Measurements from ENCODE around the gene ALDH2. TPM values are rescaled to one million over a fixed set of nuclear protein-coding genes. Genes with fewer than 3 reads are reported as not detected.
"Not testable (repeated sequence)": the region's sequence is repeated elsewhere in the genome, so short reads cannot be mapped to it uniquely, and the experiment has no call there.

ALDH2 gene
- total RNA-seq: 69.0 and 113 TPM in 2 replicates

GRCh38 chr12:111766608-111767361, at the start of gene ALDH2:
ALDH2 (plus strand) TSS chr12:111766933; CDS start chr12:111766983, 50 bp downstream.
- no peak for DNase-seq (ENCODE audit: low read depth, low spot score)

GRCh38 chr12:111719316-111719715, 47.4 kb upstream of the ALDH2 start:
- not testable (repeated sequence) for DNase-seq (ENCODE audit: low read depth, low spot score)

GRCh38 chr12:111720457-111720856, 46.3 kb upstream of the ALDH2 start:
- DNase-seq (ENCODE audit: low read depth, low spot score): no peak

GRCh38 chr12:111723646-111724360, 42.9 kb upstream of the ALDH2 start:
- not testable (repeated sequence) for DNase-seq (ENCODE audit: low read depth, low spot score)

- DNase-seq (ENCODE audit: low read depth, low spot score): no peak
Measured at GRCh38 chr12:111728795-111729194, 37.9 kb upstream of the ALDH2 start.

- no peak for DNase-seq (ENCODE audit: low read depth, low spot score)
Measured at GRCh38 chr12:111730420-111730819, 36.3 kb upstream of the ALDH2 start.

GRCh38 chr12:111732786-111733185, 33.9 kb upstream of the ALDH2 start:
- DNase-seq (ENCODE audit: low read depth, low spot score): no peak

- no peak for DNase-seq (ENCODE audit: low read depth, low spot score)
Measured at GRCh38 chr12:111733340-111733915, 33.3 kb upstream of the ALDH2 start.

GRCh38 chr12:111739524-111739923, 27.2 kb upstream of the ALDH2 start:
- not testable (repeated sequence) for DNase-seq (ENCODE audit: low read depth, low spot score)

GRCh38 chr12:111741235-111741812, 25.4 kb upstream of the ALDH2 start:
- peak; percentile 88 for DNase-seq (ENCODE audit: low read depth, low spot score)

- DNase-seq (ENCODE audit: low read depth, low spot score): no peak
Measured at GRCh38 chr12:111745211-111745610, 21.5 kb upstream of the ALDH2 start.

GRCh38 chr12:111747333-111747732, 19.4 kb upstream of the ALDH2 start:
- DNase-seq (ENCODE audit: low read depth, low spot score): no peak

GRCh38 chr12:111748151-111748672, 18.5 kb upstream of the ALDH2 start:
- DNase-seq (ENCODE audit: low read depth, low spot score): no peak

GRCh38 chr12:111748867-111749266, 17.9 kb upstream of the ALDH2 start:
- DNase-seq (ENCODE audit: low read depth, low spot score): no peak

- no peak for DNase-seq (ENCODE audit: low read depth, low spot score)
Measured at GRCh38 chr12:111749391-111749790, 17.3 kb upstream of the ALDH2 start.

- no peak for DNase-seq (ENCODE audit: low read depth, low spot score)
Measured at GRCh38 chr12:111753144-111753881, 13.4 kb upstream of the ALDH2 start.

- no peak for DNase-seq (ENCODE audit: low read depth, low spot score)
Measured at GRCh38 chr12:111754671-111755070, 12.1 kb upstream of the ALDH2 start.

GRCh38 chr12:111756196-111756595, 10.5 kb upstream of the ALDH2 start:
- no peak for DNase-seq (ENCODE audit: low read depth, low spot score)

GRCh38 chr12:111756681-111757080, 10.1 kb upstream of the ALDH2 start:
- no peak for DNase-seq (ENCODE audit: low read depth, low spot score)

- no peak for DNase-seq (ENCODE audit: low read depth, low spot score)
Measured at GRCh38 chr12:111757361-111758119, 9.2 kb upstream of the ALDH2 start.

Data from pulmonary artery endothelial cell (primary cell).